ENCODE results near the gene MTR.

Gene MTR

GRCh38 chr1:236837115-236837514 is 42.0 kb downstream of the MTR start:
- DNase-seq (ENCODE audit: extremely low read depth, low read depth), result no peak
- no peak for TF ChIP-seq CTCF (IDR thresholded peaks at IDR 0.05; ENCODE audit: low read depth, low read length)

GRCh38 chr1:236837897-236838296 is 42.8 kb downstream of the MTR start:
- DNase-seq (ENCODE audit: extremely low read depth, low read depth), result no peak
- TF ChIP-seq CTCF (IDR thresholded peaks at IDR 0.05; ENCODE audit: low read depth, low read length), result no peak

GRCh38 chr1:236841341-236841740 is 46.2 kb downstream of the MTR start:
- TF ChIP-seq CTCF (IDR thresholded peaks at IDR 0.05; ENCODE audit: low read depth, low read length), result no peak
- no peak for DNase-seq (ENCODE audit: extremely low read depth, low read depth)

- no peak for TF ChIP-seq CTCF (IDR thresholded peaks at IDR 0.05; ENCODE audit: low read depth, low read length)
- DNase-seq (ENCODE audit: extremely low read depth, low read depth), result no peak
These were observed 49.6 kb downstream of the MTR start for GRCh38 chr1:236844499-236845271.

GRCh38 chr1:236845830-236846229 is 50.7 kb downstream of the MTR start:
- no peak for DNase-seq (ENCODE audit: extremely low read depth, low read depth)
- no peak for TF ChIP-seq CTCF (IDR thresholded peaks at IDR 0.05; ENCODE audit: low read depth, low read length)

GRCh38 chr1:236848274-236848923 is 53.3 kb downstream of the MTR start:
- no peak for TF ChIP-seq CTCF (IDR thresholded peaks at IDR 0.05; ENCODE audit: low read depth, low read length)
- no peak for DNase-seq (ENCODE audit: extremely low read depth, low read depth)
